Vagina (tissue), 2 donors: ENCODE data around the gene KLHL40. TPM values are rescaled to one million over a fixed set of nuclear protein-coding genes. Genes with fewer than 3 reads are reported as not detected.

ENCODE experiments used
- DNase-seq, 2 donors: peaks; one replicate each; pipeline ENCODE4 v3.0.0-alpha.2; 2017; ENCODE audit errors: extremely low spot score in 2 of 2
- H3K27ac ChIP-seq: fragments of 200-600 bp; sonication (generic); one replicate; pipeline ENCODE4 v1.5.1; 2019
- H3K27me3 ChIP-seq: fragments of 200-600 bp; sonication (generic); one replicate; pipeline ENCODE4 v1.5.1; 2019
- H3K36me3 ChIP-seq, 2 donors: fragments of 200-600 bp; sonication (generic); one replicate each; pipeline ENCODE4 v1.5.1; 2017 to 2019
- H3K4me1 ChIP-seq: fragments of 200-600 bp; sonication (generic); one replicate; pipeline ENCODE4 v1.5.1; 2019
- H3K4me3 ChIP-seq, 2 donors: fragments of 200-600 bp; sonication (generic); 1 replicate in 1 of 2; 2 replicates in 1 of 2; pipeline ENCODE4 v1.5.1; 2016 to 2019
- H3K9me3 ChIP-seq: fragments of 200-600 bp; sonication (generic); one replicate; pipeline ENCODE4 v1.5.1; 2019
- CTCF ChIP-seq, 3 experiments: fragments of 450-650 bp in 2 of 3; fragments of 200-600 bp in 1 of 3; sonication (generic) in 1 of 3; IDR thresholded peaks; one replicate each; pipeline ENCODE4 v1.5.1; 2017 to 2019; ENCODE audit warnings: antibody characterized with exemption in 3 of 3, mild to moderate bottlenecking in 2 of 3, moderate library complexity in 2 of 3
- POLR2A ChIP-seq, 2 donors: fragments of 450-650 bp; IDR thresholded peaks; one replicate each; pipeline ENCODE4 v1.6.1; 2017; ENCODE audit warnings: antibody characterized with exemption in 2 of 2, mild to moderate bottlenecking in 2 of 2, moderate library complexity in 2 of 2
- POLR2AphosphoS5 ChIP-seq, 2 donors: sonication (generic); formaldehyde crosslinking; IDR thresholded peaks; one replicate each; pipeline ENCODE4 v1.9.0; 2017; ENCODE audit warnings: antibody characterized with exemption in 2 of 2, mild to moderate bottlenecking in 2 of 2, low read depth in 1 of 2; ENCODE audit not compliant: insufficient read depth in 1 of 2
- intact Hi-C: fragments of 100-400 bp; cut with DNase I; formaldehyde crosslinking; loops from one replicate; pipeline ENCODE4 v1.15.1; 2023
- total RNA-seq: library from RNA; depleted of rRNA; stranded (reverse); fragments of >200 nt; gene quantifications from one replicate; pipeline ENCODE4 v1.2.3, GENCODE V29; 2016

KLHL40 gene
- total RNA-seq, 1 donor from 2014 or later = not detected

- H3K27ac ChIP-seq = no peak overlapping the region
- TF ChIP-seq POLR2AphosphoS5 (IDR thresholded peaks at IDR 0.05; ENCODE audit: insufficient read depth in 1 of 2, low read depth in 1 of 2) (no peak), CTCF (IDR thresholded peaks at IDR 0.05) (no peak), POLR2A (IDR thresholded peaks at IDR 0.05) (no peak)
- intact Hi-C loops = no loop called here
- DNase-seq = no peak
- no peak overlapping the region for H3K4me3 ChIP-seq
- no peaks in the 10 kb centered on the region for H3K4me1 ChIP-seq
- no peaks in the 10 kb centered on the region for H3K9me3 ChIP-seq
- peaks cover 4 to 97% of the 10 kb centered on the region in 2 donors for H3K36me3 ChIP-seq
- H3K27me3 ChIP-seq = no peaks in the 10 kb centered on the region
Observed at GRCh38 chr3:42640129-42640528, 45.2 kb upstream of the KLHL40 start.

GRCh38 chr3:42640771-42641370 lies 44.5 kb upstream of the KLHL40 start:
- Histone ChIP-seq H3K4me1 (no peaks in the 10 kb centered on the region), H3K36me3 (peaks cover 4 to 97% of the 10 kb centered on the region in 2 donors), H3K27me3 (no peaks in the 10 kb centered on the region), H3K9me3 (no peaks in the 10 kb centered on the region), H3K4me3 (no peak overlapping the region), H3K27ac (no peak overlapping the region)
- intact Hi-C loops = no loop called here
- TF ChIP-seq POLR2A (IDR thresholded peaks at IDR 0.05) = no peak
- TF ChIP-seq POLR2AphosphoS5 (IDR thresholded peaks at IDR 0.05; ENCODE audit: insufficient read depth in 1 of 2, low read depth in 1 of 2) = no peak
- TF ChIP-seq CTCF (IDR thresholded peaks at IDR 0.05) = no peak
- no peak for DNase-seq

- intact Hi-C loops = no loop called here
- Histone ChIP-seq H3K36me3 (peaks cover 0 to 40% of the 10 kb centered on the region in 2 donors), H3K9me3 (no peaks in the 10 kb centered on the region), H3K27me3 (no peaks in the 10 kb centered on the region), H3K4me3 (no peak overlapping the region), H3K4me1 (peaks cover 32% of the 10 kb centered on the region), H3K27ac (no peak overlapping the region)
- DNase-seq = no peak
- TF ChIP-seq POLR2AphosphoS5 (IDR thresholded peaks at IDR 0.05; ENCODE audit: insufficient read depth in 1 of 2, low read depth in 1 of 2) (no peak), POLR2A (IDR thresholded peaks at IDR 0.05) (no peak), CTCF (IDR thresholded peaks at IDR 0.05) (no peak)
Observed at GRCh38 chr3:42647821-42648459, 37.4 kb upstream of the KLHL40 start.

- Histone ChIP-seq H3K4me3 (no peak overlapping the region), H3K4me1 (peaks cover 42% of the 10 kb centered on the region), H3K27me3 (no peaks in the 10 kb centered on the region), H3K27ac (no peak overlapping the region), H3K9me3 (no peaks in the 10 kb centered on the region), H3K36me3 (peaks cover 0 to 29% of the 10 kb centered on the region in 2 donors)
- no peak for TF ChIP-seq POLR2A (IDR thresholded peaks at IDR 0.05)
- TF ChIP-seq POLR2AphosphoS5 (IDR thresholded peaks at IDR 0.05; ENCODE audit: insufficient read depth in 1 of 2, low read depth in 1 of 2) = no peak
- no peak for TF ChIP-seq CTCF (IDR thresholded peaks at IDR 0.05)
- intact Hi-C loops = no loop called here
- no peak for DNase-seq
Observed at GRCh38 chr3:42649006-42649405, 36.3 kb upstream of the KLHL40 start.

- Histone ChIP-seq H3K36me3 (peaks cover 0 to 21% of the 10 kb centered on the region in 2 donors), H3K4me3 (no peak overlapping the region), H3K27ac (peak overlapping the region; percentile 96), H3K4me1 (peaks cover 44% of the 10 kb centered on the region), H3K9me3 (no peaks in the 10 kb centered on the region), H3K27me3 (no peaks in the 10 kb centered on the region)
- no peak for TF ChIP-seq POLR2A (IDR thresholded peaks at IDR 0.05)
- TF ChIP-seq POLR2AphosphoS5 (IDR thresholded peaks at IDR 0.05; ENCODE audit: insufficient read depth in 1 of 2, low read depth in 1 of 2) = no peak
- TF ChIP-seq CTCF (IDR thresholded peaks at IDR 0.05) = no peak
- DNase-seq = no peak
- intact Hi-C loops = no loop called here
Observed at GRCh38 chr3:42649783-42650182, 35.6 kb upstream of the KLHL40 start.
